ENCODE measurements around the gene PRPH.

Gene PRPH

GRCh38 chr12:49327368-49327767 is 32.4 kb downstream of the PRPH start:
- no peak overlapping the region for H3K4me3 ChIP-seq (replicated peaks in 1 of 2; ENCODE audit: low read depth in 2 of 2, low read length in 2 of 2)
- no peak for TF ChIP-seq CTCF (IDR thresholded peaks at IDR 0.05; ENCODE audit: low read depth, low read length)
- no peak for DNase-seq (ENCODE audit: low read depth in 2 of 2)

GRCh38 chr12:49327887-49328286 is 32.9 kb downstream of the PRPH start:
- H3K4me3 ChIP-seq (replicated peaks in 1 of 2; ENCODE audit: low read depth in 2 of 2, low read length in 2 of 2): no peak overlapping the region
- no peak for TF ChIP-seq CTCF (IDR thresholded peaks at IDR 0.05; ENCODE audit: low read depth, low read length)
- DNase-seq (ENCODE audit: low read depth in 2 of 2): no peak

- DNase-seq (ENCODE audit: low read depth in 2 of 2): no peak
- TF ChIP-seq CTCF (IDR thresholded peaks at IDR 0.05; ENCODE audit: low read depth, low read length): no peak
- no peak overlapping the region for H3K4me3 ChIP-seq (replicated peaks in 1 of 2; ENCODE audit: low read depth in 2 of 2, low read length in 2 of 2)
Observed at GRCh38 chr12:49328816-49329215, 33.9 kb downstream of the PRPH start.

GRCh38 chr12:49330032-49330619 is 35.2 kb downstream of the PRPH start:
- DNase-seq (ENCODE audit: low read depth in 2 of 2): no peak
- TF ChIP-seq CTCF (IDR thresholded peaks at IDR 0.05; ENCODE audit: low read depth, low read length): no peak
- no peak overlapping the region for H3K4me3 ChIP-seq (replicated peaks in 1 of 2; ENCODE audit: low read depth in 2 of 2, low read length in 2 of 2)

GRCh38 chr12:49330631-49331379 is 35.9 kb downstream of the PRPH start:
- no peak for TF ChIP-seq CTCF (IDR thresholded peaks at IDR 0.05; ENCODE audit: low read depth, low read length)
- DNase-seq (ENCODE audit: low read depth in 2 of 2): no peak
- H3K4me3 ChIP-seq (replicated peaks in 1 of 2; ENCODE audit: low read depth in 2 of 2, low read length in 2 of 2): no peak overlapping the region

- peak; percentile 90 for TF ChIP-seq CTCF (IDR thresholded peaks at IDR 0.05; ENCODE audit: low read depth, low read length)
- H3K4me3 ChIP-seq (replicated peaks in 1 of 2; ENCODE audit: low read depth in 2 of 2, low read length in 2 of 2): no peak overlapping the region
- DNase-seq (ENCODE audit: low read depth in 2 of 2): peak; percentile 84 to 85
Observed at GRCh38 chr12:49331380-49332222, 36.7 kb downstream of the PRPH start.
